GM12878 (cell line): Measurements from ENCODE around the gene IFT122. TPM values are rescaled to one million over a fixed set of nuclear protein-coding genes. Genes with fewer than 3 reads are reported as not detected.

Experiments used
- ATF3 ChIP-seq: IDR thresholded peaks from 2 replicates; pipeline ENCODE4 v1.6.1; 2011; ENCODE audit warnings: low read depth, mild to moderate bottlenecking, low read length, moderate library complexity, borderline replicate concordance; ENCODE audit errors: extremely low read depth
- ATF7 ChIP-seq: fragments of 450-650 bp; IDR thresholded peaks from 2 replicates; pipeline ENCODE4 v1.6.1; 2016; ENCODE audit warnings: low read depth, mild to moderate bottlenecking
- CHD4 ChIP-seq: fragments of 200-600 bp; sonication (generic); IDR thresholded peaks from 2 replicates; pipeline ENCODE4 v1.6.1; 2016; ENCODE audit warnings: mild to moderate bottlenecking
- DPF2 ChIP-seq: fragments of 450-650 bp; IDR thresholded peaks from 2 replicates; pipeline ENCODE4 v1.6.1; 2017; ENCODE audit warnings: mild to moderate bottlenecking
- E4F1 ChIP-seq: fragments of 450-650 bp; IDR thresholded peaks from 2 replicates; pipeline ENCODE4 v1.6.1; 2018; ENCODE audit warnings: borderline replicate concordance, mild to moderate bottlenecking; ENCODE audit not compliant: partially characterized antibody
- EGR1 ChIP-seq, 2 experiments: IDR thresholded peaks; 1 replicate in 1 of 2; 2 replicates in 1 of 2; pipeline ENCODE4 v1.6.1; 2011 to 2012; ENCODE audit warnings: low read depth in 2 of 2, low read length in 2 of 2, borderline replicate concordance in 1 of 2, mild to moderate bottlenecking in 1 of 2, moderate library complexity in 1 of 2
- IRF3 ChIP-seq: fragments of 450-650 bp; IDR thresholded peaks from 2 replicates; pipeline ENCODE4 v1.6.1; 2014; ENCODE audit warnings: mild to moderate bottlenecking
- KAT2A ChIP-seq: conservative IDR thresholded peaks from 2 replicates; pipeline ENCODE4 v1.6.1; 2011; ENCODE audit warnings: low read depth, low read length; ENCODE audit not compliant: control insufficient read depth
- MTA3 ChIP-seq: IDR thresholded peaks from 2 replicates; pipeline ENCODE4 v1.6.1; 2012; ENCODE audit warnings: low read length, inconsistent platforms, borderline replicate concordance
- MXI1 ChIP-seq: fragments of 150-350 bp; IDR thresholded peaks from 2 replicates; pipeline ENCODE4 v1.6.1; 2011; ENCODE audit warnings: low read depth, mild to moderate bottlenecking, inconsistent platforms, low read length, improper control_type of control experiment
- POLR2A ChIP-seq: IDR thresholded peaks from 2 replicates; pipeline ENCODE4 v1.6.1; 2011; ENCODE audit warnings: low read depth, mild to moderate bottlenecking, low read length
- POLR2AphosphoS2 ChIP-seq: IDR thresholded peaks from 2 replicates; pipeline ENCODE4 v1.6.1; 2011; ENCODE audit warnings: low read depth, mild to moderate bottlenecking, low read length, improper control_type of control experiment, moderate library complexity
- RAD21 ChIP-seq: IDR thresholded peaks from 2 replicates; pipeline ENCODE4 v1.6.1; 2011; ENCODE audit warnings: mild to moderate bottlenecking, low read depth, low read length, moderate library complexity; ENCODE audit not compliant: insufficient read depth
- RELA ChIP-seq: fragments of 450-650 bp; IDR thresholded peaks from 2 replicates; pipeline ENCODE4 v1.8.0; 2014; ENCODE audit warnings: borderline replicate concordance; ENCODE audit not compliant: partially characterized antibody
- SIX5 ChIP-seq: IDR thresholded peaks from 2 replicates; pipeline ENCODE4 v1.6.1; 2011; ENCODE audit warnings: mild to moderate bottlenecking, low read depth, low read length, moderate library complexity; ENCODE audit not compliant: severe bottlenecking
- SKIL ChIP-seq: fragments of 450-650 bp; IDR thresholded peaks from 2 replicates; pipeline ENCODE4 v1.6.1; 2017; ENCODE audit warnings: mild to moderate bottlenecking, low read depth, inconsistent platforms; ENCODE audit not compliant: poor library complexity, severe bottlenecking
- STAT3 ChIP-seq: IDR thresholded peaks from 2 replicates; pipeline ENCODE4 v1.6.1; 2011; ENCODE audit warnings: low read depth, low read length, improper control_type of control experiment
- TAF1 ChIP-seq: IDR thresholded peaks from 2 replicates; pipeline ENCODE4 v1.6.1; 2011; ENCODE audit warnings: mild to moderate bottlenecking, low read depth, low read length, borderline replicate concordance
- WRNIP1 ChIP-seq: IDR thresholded peaks from 2 replicates; pipeline ENCODE4 v1.6.1; 2011; ENCODE audit warnings: low read depth, low read length, improper control_type of control experiment, borderline replicate concordance
- YY1 ChIP-seq: IDR thresholded peaks from 2 replicates; pipeline ENCODE4 v1.6.1; 2011; ENCODE audit warnings: low read depth, mild to moderate bottlenecking, low read length
- ZBTB4 ChIP-seq: fragments of 450-650 bp; formaldehyde crosslinking; IDR thresholded peaks from 2 replicates; pipeline ENCODE4 v1.4.0; 2022; ENCODE audit warnings: mild to moderate bottlenecking, moderate library complexity
- polyA plus RNA-seq, 11 experiments: library from polyadenylated mRNA; depleted of rRNA in 4 of 11; unstranded in 6 of 11; stranded (reverse) in 5 of 11; fragments of >200 nt; fragmentation: Nextera tagmentation in 4 of 11; fragmentation: Illumina TruSeq in 1 of 11; extraction: Ambion mirVana in 4 of 11; extraction: Trizol in 1 of 11; gene quantifications; 1 replicate in 1 of 11; 2 replicates in 10 of 11; pipeline versions ENCODE4 v1.2.1 to v1.2.3, GENCODE V29; 2011 to 2016; ENCODE audit warnings: inconsistent platforms in 2 of 11, missing spikeins in 2 of 11, low read depth in 1 of 11
- total RNA-seq, 4 experiments: library from RNA; depleted of rRNA in 3 of 4; stranded (reverse); fragments of >200 nt in 3 of 4; fragmentation: Illumina TruSeq in 1 of 4; extraction: Trizol in 1 of 4; gene quantifications; 2 replicates each; pipeline versions ENCODE4 v1.2.1 to v1.2.3, GENCODE V29; 2013 to 2021

IFT122 gene
- total and polyA plus RNA-seq, 10 of the 15 experiments (the other 5 are each of a cell fraction or from before 2014, with no cell fraction given), result 1.8 to 19.2 (median 8.4) TPM

- TF ChIP-seq IRF3, result no peak; the same call in 1 of the 2 replicates
- TF ChIP-seq ZBTB4 (CRISPR knock-in tag), result no peak
- TF ChIP-seq POLR2A, result peak; percentile 89
- TF ChIP-seq RAD21, result no peak
- peak; percentile 96 for TF ChIP-seq YY1
- TF ChIP-seq DPF2, result peak; percentile 59
- no peak for TF ChIP-seq ATF3
- TF ChIP-seq ATF7, result no peak
- TF ChIP-seq RELA, result no peak
- TF ChIP-seq STAT3, result no peak
- peak; percentile 96 for TF ChIP-seq TAF1
- no peak for TF ChIP-seq WRNIP1
- no peak for TF ChIP-seq MTA3
- TF ChIP-seq MXI1, result peak; percentile 97
- TF ChIP-seq EGR1 (IDR thresholded peaks at IDR 0.05; ENCODE audit: borderline replicate concordance in 1 of 2, low read depth in 2 of 2, low read length in 2 of 2), result peak; percentile 30 to 92
- TF ChIP-seq POLR2AphosphoS2, result peak; percentile 73; the same call in 1 of the 2 replicates
- TF ChIP-seq SKIL, result no peak
- peak; percentile 19 for TF ChIP-seq SIX5
- no peak for TF ChIP-seq CHD4
- no peak for TF ChIP-seq KAT2A
- peak; percentile 99 for TF ChIP-seq E4F1
These were observed at the start of gene IFT122, which contains the start of gene MBD4 (continued) for GRCh38 chr3:129439817-129440617.
